Sigmoid colon (tissue), 3 donors: ENCODE data around the gene SLC26A8.

Experiments
- POLR2A ChIP-seq, 2 donors: fragments of 450-650 bp; IDR thresholded peaks; one replicate each; pipeline ENCODE4 v1.6.1; 2016; ENCODE audit warnings: antibody characterized with exemption in 2 of 2, mild to moderate bottlenecking in 2 of 2, moderate library complexity in 2 of 2
- TF ChIP-seq, protein P1 (sequence below), 4 experiments: fragments of 450-650 bp in 3 of 4; fragments of 200-600 bp in 1 of 4; IDR thresholded peaks; one replicate each; pipeline ENCODE4 v1.5.1; 2016 to 2019; ENCODE audit warnings: antibody characterized with exemption in 4 of 4, mild to moderate bottlenecking in 3 of 4, moderate library complexity in 2 of 4

DNA sequence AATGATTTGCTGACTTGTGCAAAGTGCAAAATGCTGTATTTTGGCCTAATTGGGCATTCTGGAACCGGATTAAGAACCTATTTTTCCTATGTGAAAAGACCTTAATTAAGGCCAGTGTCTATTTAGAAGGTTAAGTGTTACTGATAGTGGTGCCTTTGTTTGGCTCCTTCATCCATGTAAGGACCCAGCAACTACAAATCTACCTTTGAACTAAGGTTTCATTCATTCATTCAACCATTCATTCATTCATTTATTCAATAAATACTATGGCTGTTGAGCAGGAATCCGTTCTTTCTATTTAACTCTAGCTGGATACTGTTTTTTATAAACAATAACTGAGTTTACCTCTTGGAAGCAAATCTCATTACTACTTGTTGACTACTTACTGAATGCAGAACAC is 36.8 kb upstream of the SLC26A8 start:
- TF ChIP-seq, protein P1, sequence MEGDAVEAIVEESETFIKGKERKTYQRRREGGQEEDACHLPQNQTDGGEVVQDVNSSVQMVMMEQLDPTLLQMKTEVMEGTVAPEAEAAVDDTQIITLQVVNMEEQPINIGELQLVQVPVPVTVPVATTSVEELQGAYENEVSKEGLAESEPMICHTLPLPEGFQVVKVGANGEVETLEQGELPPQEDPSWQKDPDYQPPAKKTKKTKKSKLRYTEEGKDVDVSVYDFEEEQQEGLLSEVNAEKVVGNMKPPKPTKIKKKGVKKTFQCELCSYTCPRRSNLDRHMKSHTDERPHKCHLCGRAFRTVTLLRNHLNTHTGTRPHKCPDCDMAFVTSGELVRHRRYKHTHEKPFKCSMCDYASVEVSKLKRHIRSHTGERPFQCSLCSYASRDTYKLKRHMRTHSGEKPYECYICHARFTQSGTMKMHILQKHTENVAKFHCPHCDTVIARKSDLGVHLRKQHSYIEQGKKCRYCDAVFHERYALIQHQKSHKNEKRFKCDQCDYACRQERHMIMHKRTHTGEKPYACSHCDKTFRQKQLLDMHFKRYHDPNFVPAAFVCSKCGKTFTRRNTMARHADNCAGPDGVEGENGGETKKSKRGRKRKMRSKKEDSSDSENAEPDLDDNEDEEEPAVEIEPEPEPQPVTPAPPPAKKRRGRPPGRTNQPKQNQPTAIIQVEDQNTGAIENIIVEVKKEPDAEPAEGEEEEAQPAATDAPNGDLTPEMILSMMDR (IDR thresholded peaks at IDR 0.05): no peak
- no peak for TF ChIP-seq POLR2A (IDR thresholded peaks at IDR 0.05)
